NCI-H1092 treated with DMSO at 0.1 percent for 48 hours (cell line): ENCODE results near the gene BHMT.
"Not testable (repeated sequence)": the region's sequence is repeated elsewhere in the genome, so short reads cannot be mapped to it uniquely, and the experiment has no call there.

Experiments used
- DNase-seq: peaks from one replicate; lab custom pipeline; 2025; lab: John Stamatoyannopoulos, UW

BHMT gene

DNA sequence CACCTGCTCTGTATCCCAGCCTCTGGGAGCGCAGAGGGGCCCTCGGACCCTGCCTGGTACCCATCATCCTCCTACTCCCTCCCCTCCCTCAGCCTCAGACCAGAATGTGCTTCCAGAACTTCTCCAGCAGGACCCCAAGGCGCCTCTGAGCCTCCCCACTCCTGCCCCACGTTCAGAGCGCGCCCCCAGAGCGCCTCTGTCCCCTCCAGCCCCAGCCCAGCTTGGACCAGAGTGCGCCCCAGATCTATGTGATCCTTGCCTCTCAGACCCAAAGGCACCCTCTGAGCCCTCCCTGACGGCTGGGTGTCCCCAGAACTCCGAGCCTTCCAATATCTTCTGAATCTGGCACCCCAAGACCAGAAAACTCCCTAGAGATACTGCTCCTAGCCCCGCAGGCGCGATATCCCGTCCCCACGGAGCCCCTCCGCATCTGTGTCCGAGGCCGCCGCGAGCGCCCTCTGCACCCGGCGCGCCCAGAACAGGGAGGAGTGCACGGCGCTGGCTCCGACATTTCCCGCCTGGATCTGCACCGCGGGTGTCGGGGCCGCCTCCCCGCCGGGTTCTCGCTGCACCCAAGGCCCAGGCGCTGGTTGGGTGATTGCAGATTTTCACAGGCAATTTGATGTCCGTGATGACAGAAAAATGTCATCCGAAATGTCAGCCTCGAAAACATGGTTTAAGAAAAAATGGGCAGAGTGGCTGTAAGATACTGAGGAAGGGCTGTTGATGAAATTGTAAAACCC, 522 bp downstream of the BHMT start:
- no peak for DNase-seq

DNA sequence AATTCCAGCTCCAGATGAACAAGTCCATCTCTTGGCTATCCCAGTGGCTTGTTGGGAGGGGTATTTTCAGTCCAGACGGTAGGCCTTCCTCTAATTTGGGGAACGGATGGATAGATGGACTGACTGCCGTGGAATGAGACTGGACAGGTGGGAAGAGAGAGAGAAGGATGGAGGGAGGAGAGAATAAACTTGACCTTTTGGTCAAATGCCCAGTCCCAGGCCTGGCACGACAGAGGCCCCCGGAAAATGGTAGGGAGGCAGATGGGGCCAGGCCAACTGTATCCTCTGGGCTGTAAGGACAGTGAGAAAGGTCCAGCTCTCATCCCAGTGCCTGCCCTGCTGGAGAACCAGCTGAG, 1.1 kb downstream of the BHMT start:
- no peak for DNase-seq

- DNase-seq = no peak
These were observed 7.9 kb downstream of the BHMT start for GRCh38 chr5:79119486-79119885.

DNA sequence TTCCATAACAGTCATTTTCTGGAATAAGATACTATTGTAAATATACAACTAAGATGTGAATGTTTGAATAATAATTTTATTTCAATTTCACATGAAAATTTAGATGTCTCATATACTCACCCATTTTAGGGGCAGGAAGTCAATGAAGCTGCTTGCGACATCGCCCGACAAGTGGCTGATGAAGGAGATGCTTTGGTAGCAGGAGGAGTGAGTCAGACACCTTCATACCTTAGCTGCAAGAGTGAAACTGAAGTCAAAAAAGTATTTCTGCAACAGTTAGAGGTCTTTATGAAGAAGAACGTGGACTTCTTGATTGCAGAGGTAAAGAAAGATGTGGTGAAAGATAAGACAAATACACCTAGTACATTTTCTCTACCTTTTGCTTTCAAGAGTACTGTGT, 8.6 kb downstream of the BHMT start:
- DNase-seq = no peak

DNA sequence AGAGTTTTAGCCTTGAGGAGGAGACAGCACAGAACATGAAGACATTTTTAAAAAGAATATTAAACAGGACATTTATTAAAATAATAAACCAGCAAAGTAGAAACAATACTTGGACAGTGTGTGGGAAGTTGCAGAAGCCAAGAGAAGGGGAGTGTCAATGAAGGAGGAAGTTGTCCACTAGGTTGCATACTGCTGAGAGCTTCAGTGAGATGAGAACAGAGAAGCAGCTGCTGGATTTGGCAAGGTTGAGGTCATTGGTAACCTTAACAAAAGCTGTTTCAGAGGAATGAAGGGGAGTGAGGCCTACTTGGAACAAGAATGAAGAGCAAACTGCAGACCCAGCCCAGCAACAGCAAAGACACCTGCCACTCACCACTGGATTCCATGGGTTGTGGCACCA, 11.4 kb downstream of the BHMT start:
- no peak for DNase-seq

DNA sequence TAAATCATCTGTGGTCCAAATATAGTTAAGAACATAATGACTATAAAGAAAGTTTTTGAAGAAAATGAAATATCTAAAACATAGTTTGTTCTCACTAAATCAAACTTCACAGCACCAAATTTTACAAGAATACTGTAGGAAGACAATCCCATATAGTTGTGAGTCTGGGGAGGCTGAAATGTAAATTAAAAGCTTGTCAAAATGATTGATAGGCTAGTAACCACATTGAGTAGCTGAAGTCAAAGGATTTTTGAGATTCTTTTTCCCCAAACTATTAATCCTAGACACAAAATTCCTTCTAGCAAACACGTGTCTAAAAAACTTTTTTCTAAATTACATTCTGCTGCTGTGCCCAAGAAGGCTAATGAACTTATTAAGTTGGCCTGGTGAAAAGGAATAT, 13.0 kb downstream of the BHMT start:
- DNase-seq = no peak

DNA sequence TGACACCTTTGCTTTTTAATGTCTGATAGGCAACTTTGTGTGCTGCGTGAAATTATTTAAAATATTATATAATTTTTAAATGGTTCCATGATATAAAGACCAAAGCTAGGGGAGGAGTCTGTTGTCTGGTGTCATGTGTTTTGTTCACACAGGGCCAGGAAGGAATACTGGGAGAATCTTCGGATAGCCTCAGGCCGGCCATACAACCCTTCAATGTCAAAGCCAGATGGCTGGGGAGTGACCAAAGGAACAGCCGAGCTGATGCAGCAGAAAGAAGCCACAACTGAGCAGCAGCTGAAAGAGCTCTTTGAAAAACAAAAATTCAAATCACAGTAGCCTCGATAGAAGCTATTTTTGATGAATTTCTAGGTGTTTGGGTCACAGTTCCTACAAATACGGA, 19.2 kb downstream of the BHMT start:
- DNase-seq = no peak

DNA sequence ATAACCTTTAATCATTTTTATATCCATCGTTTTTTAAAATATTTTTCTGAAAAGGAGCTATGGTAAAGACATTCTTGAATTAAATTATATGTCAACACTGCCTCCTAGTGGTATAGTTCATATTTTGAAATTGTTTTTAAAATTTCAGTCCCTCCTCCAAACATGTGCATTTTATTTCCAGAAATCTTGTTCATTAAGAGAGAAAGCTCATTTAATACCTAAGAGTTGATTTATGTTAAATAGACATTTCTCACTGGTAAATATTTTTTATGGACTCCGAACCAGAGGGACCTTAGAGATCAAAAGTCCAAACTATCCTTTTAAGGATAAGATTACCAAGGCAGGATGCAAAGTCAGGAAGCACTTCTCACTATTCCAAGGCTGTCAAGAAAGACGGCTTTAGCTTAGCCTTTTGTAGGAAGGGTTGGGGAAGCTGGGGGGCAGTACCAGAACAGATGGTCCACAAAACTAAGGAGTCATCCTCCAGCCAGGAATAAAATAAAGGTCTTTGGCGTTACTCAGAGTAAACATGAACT, 21.6 kb downstream of the BHMT start:
- peak; percentile 37 for DNase-seq

DNA sequence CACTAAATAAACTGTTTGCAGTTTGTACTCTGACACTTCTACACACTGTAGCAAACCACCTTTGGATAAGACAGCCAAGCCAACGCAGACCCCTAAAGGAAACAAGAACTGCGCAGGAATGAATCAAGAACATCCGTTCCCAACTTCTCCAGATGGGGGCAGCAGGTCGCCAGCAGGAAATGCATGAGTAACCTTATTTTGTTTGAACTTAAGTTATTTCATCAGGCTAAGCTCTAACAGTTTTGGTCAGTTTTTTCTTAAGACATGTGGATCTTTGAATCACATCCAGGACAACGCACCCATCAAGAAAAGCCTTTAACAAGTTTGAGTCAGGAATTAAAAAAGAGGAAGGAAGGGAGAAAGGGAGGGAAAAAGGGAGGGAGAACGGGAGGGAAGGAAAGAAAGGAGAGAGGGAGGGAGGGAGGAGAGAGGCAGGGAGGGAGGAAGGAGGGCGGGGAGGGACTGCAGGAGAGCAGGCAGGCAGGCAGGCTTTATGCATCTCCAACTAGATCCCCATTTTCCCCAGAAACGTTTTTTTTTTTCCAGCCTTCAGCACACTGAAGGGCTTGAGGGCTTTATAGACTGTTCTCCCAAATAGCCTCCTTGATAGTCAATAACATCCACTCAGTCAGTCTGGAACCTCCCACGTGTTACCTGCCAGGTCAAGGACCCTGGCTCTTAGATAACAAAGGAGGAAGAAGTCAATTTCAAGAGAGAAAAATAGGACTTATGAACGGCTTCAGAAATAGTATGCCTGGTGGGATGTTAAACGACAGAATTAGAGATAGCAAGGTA, 22.2 kb downstream of the BHMT start:
- DNase-seq = peak; percentile 55

GRCh38 chr5:79135790-79136553, 24.4 kb downstream of the BHMT start:
- no peak for DNase-seq

GRCh38 chr5:79136618-79137017, 25.0 kb downstream of the BHMT start:
- DNase-seq = no peak

DNA sequence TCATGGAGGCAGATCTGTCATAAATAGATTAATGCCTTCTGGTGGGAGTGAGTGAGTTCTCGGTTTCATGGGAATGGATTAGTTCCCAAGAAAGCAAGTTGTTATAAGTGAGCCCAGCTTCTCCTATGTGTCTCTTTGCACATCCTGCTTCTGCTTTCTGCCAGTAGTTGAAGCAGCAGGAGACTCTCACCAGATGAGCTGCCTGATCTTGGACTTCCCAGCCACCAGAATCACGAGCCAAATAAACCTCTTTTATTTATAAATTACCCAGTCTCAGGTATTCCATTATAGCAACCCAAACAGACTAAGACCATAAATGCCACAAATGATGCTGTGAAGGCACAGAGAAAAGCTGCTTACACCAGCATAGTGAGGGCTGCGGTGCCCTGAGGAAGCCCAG, 28.9 kb downstream of the BHMT start:
- DNase-seq = no peak

DNA sequence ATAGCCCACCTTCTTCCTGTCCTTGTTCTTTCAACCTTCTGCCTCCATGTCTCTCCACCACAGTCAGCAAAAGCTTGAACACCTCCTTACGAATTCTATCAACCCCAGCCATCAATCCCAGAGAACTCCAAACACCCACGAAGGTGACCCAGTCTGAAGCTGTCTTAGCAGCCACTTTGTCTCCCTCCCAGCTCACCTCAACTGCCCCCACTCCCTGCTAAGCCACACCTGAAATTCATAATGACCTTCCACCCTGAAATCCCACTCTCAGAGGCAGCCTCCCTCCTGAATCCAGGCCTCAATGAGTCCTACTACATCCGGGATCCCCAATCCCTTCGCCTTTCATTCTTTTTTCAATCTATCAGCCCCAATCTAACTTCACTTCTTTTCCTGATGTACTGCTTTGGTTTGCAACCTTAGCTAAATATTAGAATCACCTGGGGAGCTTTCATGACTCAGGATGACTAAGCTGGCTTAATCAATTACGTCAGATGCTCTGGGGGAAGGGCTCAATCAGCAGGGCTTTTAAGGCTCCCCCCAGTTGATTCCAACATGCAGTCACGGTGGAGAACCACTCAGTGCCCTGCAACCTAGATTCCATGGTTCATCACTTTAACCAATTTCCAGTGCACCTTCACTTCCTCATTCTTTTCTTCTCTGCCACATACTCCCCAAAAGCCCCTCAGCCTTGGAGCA, 32.2 kb downstream of the BHMT start:
- no peak for DNase-seq

DNA sequence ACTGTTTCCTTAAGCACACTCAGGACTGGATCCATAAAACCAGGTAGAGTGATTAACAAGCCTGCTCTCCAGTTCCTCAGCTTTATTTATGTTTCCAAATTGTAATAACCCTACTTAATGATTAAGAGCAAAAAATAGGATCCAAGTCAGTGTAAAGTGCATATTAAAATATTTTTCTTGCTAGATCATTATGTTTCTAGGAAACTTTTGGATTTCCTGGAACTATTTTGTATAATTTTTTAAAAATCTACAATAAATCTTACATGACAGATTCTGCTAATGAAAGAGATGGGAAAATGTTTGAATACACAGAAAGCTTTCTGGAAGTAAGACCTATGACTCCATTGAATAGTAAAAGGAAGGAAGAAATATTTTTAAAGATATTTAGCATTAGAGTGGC, 35.5 kb downstream of the BHMT start:
- no peak for DNase-seq

DNA sequence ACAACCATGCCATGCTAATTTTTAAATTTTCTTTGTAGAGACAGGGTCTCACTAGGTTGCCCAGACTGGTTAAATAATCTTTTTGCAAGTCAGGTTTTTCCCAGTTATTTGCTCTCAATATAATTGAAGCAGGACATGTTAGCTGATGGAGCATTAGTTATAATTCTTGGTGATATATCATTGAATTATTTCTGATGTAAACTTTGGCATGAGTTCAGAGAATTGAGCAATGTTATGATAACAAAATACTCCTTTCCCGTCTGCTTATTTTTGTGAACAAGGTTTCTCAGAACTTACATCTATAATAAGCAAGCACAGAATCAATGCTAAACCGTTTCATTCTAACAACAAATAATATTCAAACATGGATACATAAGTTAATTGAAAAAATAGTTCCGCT, 37.8 kb downstream of the BHMT start:
- DNase-seq = no peak

DNA sequence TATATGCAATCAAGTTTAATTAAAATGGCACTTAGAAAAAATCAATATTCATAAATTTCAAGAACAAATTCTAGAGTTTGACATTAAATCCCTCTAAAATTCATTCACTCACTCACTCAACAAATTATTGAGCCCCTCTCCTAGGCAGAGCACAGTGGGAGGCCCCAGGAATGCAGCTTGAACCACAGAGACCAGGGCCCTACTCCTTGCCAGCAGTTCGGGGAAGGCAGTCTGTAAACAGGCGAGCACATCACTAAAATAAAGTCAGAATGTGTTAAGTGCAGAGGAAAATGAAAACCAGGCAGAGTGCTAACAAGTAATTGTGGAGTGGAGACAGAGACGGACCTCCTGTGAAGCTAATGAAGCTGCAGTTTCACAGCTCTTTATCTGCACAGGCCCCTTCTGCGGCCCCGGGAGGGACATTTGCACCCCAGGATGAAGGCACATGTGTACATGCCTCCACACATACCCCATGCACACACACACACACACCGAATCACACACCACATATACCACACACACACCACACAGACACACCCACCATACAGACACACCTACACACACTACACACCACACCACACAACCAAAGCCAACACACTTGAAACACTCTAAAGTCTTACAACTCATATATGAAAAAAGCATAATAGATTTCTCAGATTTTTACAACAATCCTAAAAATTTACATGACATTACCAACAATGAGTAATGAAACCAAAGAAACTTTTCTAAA, 40.5 kb downstream of the BHMT start:
- no peak for DNase-seq

DNA sequence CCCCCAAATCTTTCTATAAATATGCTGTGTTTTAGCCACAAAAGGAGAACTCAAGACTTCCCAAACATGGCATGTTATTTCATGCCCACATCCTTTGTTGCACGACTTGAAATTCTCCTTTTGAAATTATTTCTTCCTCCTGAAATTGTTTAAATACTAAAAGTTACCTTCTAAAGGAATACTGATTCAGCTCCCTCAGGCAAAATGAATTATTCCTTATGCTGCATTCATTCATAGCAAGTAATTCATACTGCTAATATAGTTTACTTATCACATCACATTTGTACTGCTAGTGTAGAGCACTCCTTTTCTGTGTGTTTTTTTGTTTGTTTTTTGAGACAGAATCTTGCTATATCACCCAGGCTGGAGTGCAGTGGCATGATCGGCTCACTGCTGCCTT, 45.7 kb downstream of the BHMT start:
- DNase-seq = no peak

DNA sequence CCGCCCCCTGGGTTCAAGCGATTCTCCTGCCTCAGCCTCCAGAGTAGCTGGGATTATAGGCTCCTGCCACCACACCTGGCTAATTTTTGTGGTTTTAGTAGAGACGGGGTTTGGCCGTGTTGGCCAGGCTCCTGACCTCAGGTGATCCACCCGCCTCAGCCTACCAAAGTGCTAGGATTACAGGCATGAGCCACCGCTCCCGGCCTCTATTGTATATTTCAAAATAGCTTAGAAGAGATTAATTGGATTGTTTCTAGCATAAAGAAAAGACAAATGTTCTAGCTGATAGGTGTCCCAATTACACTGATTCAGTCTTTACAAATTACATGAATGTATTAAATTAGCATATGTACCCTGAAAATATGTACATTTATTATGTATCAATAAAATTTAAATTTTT, 50.0 kb downstream of the BHMT start:
- DNase-seq = not testable (repeated sequence)

GRCh38 chr5:79168031-79168430, 56.4 kb downstream of the BHMT start:
- no peak for DNase-seq

- no peak for DNase-seq
These were observed 59.1 kb downstream of the BHMT start for GRCh38 chr5:79170661-79171060.

DNA sequence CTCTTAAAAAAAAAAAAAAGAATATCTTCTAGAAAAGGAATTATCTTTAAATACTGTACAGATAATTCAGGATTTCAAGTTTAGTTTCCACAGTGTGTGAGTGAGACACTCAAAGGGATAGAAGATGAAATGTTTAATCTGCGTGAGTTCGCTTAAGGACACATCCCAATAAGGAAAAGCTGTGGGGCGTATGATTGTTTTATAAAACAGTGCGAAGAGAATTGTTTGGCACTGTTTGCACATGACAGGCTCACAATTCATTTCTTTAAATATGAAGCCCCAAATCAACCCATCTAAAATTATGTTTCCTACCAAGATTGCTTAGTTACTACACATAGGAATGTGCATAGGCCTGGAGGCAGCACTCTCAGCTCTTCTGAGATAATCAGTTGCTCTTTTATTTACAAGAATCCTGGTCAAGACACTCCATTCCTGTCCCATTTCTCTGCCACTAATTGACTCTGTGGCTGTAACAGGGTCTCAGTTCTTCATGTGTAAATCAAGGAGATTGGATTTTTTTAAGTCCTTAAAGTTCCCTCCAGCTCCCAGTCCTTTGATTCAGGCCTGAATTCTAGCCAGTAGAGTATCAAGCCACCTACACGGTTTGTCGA, 60.1 kb downstream of the BHMT start:
- DNase-seq = no peak
